GM12865 (cell line): Measurements from ENCODE around the gene BMX.

Experiments
- DNase-seq: peaks from one replicate; pipeline ENCODE4 v3.0.0; 2010; ENCODE audit warnings: low read depth
- H3K4me3 ChIP-seq: 2 replicates; pipeline ENCODE4 v1.5.1; 2011; ENCODE audit warnings: mild to moderate bottlenecking, low read depth, low read length, control low read depth
- TF ChIP-seq, protein P1 (sequence below): IDR thresholded peaks from 2 replicates; pipeline ENCODE4 v1.5.1; 2011; ENCODE audit warnings: low read length, control low read depth, low read depth, inconsistent platforms; ENCODE audit not compliant: insufficient read depth; ENCODE audit errors: missing control alignments

Gene BMX

DNA sequence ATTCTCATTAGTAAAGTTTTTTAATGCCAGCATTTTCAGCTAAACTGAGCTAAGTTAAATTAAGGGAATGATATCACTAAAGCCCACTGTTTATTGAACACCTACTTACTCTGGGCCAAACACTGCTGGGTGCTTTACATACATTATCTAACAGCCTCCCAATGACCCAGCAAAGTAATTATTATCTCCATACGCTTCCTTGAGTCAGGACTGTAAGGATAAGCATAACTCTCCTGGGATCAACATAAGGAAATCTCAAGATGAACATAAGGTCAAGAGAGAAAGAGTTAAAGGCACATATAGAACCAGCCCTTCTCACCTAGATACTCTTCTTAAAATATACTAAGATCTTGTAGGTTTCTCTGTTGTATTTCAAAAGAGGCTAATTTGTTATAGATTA is 13.7 kb downstream of the BMX start:
- TF ChIP-seq, protein P1, sequence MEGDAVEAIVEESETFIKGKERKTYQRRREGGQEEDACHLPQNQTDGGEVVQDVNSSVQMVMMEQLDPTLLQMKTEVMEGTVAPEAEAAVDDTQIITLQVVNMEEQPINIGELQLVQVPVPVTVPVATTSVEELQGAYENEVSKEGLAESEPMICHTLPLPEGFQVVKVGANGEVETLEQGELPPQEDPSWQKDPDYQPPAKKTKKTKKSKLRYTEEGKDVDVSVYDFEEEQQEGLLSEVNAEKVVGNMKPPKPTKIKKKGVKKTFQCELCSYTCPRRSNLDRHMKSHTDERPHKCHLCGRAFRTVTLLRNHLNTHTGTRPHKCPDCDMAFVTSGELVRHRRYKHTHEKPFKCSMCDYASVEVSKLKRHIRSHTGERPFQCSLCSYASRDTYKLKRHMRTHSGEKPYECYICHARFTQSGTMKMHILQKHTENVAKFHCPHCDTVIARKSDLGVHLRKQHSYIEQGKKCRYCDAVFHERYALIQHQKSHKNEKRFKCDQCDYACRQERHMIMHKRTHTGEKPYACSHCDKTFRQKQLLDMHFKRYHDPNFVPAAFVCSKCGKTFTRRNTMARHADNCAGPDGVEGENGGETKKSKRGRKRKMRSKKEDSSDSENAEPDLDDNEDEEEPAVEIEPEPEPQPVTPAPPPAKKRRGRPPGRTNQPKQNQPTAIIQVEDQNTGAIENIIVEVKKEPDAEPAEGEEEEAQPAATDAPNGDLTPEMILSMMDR = no peak
- H3K4me3 ChIP-seq = no peak overlapping the region
- no peak for DNase-seq

DNA sequence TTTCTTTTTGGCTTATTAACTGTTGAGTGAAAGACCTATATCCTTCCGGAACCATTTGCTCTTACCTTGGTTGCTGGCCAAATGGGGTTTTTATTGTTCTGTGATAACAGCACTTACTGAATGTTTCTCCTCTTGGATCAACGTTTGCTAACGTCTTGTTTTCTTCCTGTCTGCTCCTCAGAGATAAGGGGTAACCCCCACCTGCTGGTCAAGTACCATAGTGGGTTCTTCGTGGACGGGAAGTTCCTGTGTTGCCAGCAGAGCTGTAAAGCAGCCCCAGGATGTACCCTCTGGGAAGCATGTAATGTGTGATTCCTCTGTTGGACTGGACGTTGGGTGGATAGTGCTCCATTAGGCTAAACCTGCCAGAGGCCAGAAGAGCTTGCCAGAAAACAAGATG is 15.3 kb downstream of the BMX start:
- H3K4me3 ChIP-seq = no peak overlapping the region
- TF ChIP-seq, protein P1 = no peak
- DNase-seq = no peak

DNA sequence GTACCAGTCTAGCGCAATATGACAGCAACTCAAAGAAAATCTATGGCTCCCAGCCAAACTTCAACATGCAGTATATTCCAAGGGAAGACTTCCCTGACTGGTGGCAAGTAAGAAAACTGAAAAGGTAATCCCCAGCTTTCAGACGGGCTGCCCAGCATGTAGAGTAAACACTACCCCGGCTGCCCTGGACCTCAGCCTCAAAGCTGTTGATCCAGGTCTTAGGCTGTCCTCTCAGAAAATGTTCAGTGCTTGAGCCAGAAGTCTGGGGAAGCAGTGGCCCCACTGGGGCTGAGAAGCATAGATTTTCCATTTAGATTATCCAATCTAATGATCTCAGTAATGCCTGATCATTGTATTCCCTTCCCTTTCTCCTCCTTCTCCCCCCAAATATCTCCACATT is 21.9 kb downstream of the BMX start:
- TF ChIP-seq, protein P1 = no peak
- DNase-seq = no peak
- no peak overlapping the region for H3K4me3 ChIP-seq

DNA sequence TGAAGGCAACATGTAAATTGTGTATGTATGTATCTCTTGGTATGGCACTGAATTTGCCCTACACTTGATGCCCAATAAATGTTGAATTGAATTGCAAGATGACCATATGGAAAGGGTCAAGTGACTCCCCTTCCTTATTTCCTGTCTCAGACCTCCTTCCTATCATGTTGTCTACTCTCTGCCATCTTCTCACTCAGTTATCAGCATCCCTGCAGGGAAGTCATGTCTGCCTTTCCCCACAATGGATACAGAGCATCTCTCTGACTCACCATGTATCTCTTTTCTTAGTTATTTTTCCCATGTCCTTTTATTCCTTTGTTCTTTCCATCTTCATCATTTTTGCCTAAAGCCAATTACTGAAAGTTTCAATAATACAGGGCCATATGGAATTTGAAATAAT is 22.5 kb downstream of the BMX start:
- no peak overlapping the region for H3K4me3 ChIP-seq
- DNase-seq = no peak
- TF ChIP-seq, protein P1 = no peak

DNA sequence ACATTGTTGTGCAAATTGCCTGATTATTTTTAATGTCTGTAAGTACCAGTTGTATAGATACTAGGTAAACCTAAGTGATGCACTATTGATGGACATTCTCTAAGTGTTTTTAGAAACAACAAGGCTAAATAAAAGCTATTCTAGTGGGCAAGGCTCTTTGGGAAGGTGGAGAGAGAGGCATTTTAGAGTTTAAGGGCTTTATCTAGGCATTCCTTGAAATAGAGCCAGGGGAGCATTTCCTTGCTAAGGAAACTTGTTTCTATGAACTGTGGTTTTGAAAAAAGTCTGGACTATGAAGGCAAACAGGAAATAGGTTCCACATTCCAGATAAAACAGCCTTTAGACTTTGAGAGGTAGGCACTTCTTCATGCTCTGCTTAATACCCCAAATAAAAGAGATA is 23.8 kb downstream of the BMX start:
- TF ChIP-seq, protein P1 = no peak
- DNase-seq = no peak
- no peak overlapping the region for H3K4me3 ChIP-seq

DNA sequence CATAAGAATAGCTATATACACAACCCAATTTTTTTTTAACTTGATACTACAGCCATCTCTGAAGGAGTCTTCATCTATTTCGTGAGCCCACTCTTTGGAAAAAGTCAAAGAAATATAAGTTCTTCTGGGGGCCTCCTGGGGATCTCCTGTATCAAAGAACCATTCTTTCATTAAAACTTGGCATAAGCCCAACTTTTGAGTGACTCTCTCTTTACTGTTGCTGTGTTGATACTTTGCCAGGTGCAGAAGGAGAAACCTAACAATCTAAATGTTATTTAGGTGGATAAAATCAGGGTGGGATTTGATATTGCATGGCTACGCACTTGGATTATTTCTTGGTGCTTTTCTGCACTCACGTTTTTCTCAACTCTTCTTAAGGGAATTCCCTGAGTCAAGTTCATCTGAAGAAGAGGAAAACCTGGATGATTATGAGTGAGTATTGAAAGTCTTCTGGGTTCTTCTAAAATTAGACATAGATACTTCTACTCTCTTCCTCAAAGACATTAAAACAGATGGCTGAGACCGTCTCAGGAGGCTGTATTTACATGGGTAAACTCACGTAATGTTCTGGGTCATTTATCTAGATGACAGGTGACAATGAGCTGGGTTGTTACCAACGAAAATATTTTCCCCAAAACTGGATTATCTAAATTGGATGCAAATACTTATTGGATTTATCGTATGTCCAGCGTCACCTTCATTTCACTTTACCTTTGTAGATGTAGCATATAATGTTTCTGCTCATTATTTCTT is 25.2 kb downstream of the BMX start:
- DNase-seq = no peak
- TF ChIP-seq, protein P1 = no peak
- H3K4me3 ChIP-seq = no peak overlapping the region

DNA sequence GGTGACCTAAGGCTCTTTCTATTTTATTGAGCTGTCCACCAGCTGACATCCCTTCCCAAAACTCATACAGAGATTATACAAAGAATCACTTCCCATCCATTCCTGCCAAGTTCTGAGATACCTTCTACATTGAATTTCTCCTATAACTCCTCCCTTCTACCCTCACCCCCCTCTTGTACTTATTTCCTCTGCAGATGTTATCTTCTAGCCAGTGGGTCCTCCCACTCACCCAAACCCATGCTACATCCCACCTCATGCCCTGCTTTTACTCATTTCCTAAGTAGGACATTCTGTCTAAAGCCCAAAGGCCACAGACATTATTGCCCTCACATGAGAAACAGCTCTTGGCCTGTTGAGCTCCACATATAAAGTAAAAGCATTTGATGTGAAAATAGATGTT is 28.6 kb downstream of the BMX start:
- no peak overlapping the region for H3K4me3 ChIP-seq
- TF ChIP-seq, protein P1 = no peak
- no peak for DNase-seq
